ENCODE results near the gene ASPHD2. TPM values are rescaled to one million over a fixed set of nuclear protein-coding genes. Genes with fewer than 3 reads are reported as not detected.
"Not testable (repeated sequence)": the region's sequence is repeated elsewhere in the genome, so short reads cannot be mapped to it uniquely, and the experiment has no call there.

ASPHD2 gene
- total RNA-seq, 4 donors from 2014 or later = 18.8 to 31.4 (median 22.2) TPM

DNA sequence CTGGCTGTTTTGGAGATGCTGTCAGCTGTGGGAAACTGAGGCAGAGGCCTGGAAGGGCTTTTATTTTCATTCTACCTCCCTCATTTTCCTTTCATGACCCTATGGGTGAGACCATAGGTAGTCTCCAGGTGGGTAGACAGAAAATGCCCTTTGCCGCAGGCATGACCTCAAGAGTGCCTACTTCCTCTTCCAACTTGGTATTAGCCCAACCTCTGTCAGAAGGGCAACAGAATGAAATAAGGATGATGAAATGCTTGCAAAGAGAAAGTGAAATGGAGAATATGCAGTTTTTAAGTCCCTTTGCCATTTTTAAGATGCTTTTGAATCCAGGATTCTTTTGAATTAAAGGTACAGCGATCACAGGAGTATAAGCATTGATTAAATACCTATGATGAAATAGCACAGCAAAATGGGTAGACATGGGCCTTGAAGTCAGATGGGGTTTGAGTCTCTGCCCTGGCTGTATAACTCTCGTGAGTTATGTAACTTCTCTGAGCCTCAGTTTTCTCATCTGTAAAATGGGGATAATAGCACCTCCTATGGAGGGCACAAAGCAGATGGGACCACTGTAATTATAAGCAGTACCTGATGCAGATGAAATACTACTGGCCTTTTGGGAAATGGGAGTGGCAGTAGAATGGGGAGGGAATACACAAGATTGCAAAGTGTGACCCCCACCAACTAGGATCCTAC is 3.7 kb downstream of the ASPHD2 start:
- TF ChIP-seq POLR2A (IDR thresholded peaks at IDR 0.05) = no peak
- TF ChIP-seq, protein P1, sequence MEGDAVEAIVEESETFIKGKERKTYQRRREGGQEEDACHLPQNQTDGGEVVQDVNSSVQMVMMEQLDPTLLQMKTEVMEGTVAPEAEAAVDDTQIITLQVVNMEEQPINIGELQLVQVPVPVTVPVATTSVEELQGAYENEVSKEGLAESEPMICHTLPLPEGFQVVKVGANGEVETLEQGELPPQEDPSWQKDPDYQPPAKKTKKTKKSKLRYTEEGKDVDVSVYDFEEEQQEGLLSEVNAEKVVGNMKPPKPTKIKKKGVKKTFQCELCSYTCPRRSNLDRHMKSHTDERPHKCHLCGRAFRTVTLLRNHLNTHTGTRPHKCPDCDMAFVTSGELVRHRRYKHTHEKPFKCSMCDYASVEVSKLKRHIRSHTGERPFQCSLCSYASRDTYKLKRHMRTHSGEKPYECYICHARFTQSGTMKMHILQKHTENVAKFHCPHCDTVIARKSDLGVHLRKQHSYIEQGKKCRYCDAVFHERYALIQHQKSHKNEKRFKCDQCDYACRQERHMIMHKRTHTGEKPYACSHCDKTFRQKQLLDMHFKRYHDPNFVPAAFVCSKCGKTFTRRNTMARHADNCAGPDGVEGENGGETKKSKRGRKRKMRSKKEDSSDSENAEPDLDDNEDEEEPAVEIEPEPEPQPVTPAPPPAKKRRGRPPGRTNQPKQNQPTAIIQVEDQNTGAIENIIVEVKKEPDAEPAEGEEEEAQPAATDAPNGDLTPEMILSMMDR (IDR thresholded peaks at IDR 0.05) = no peak
- intact Hi-C loops (cut with DNase I; ENCODE audit: low total_unique reads) = no loop called here
- WGBS, 2 donors = 90 to 93% methylated on average over 3 of the region's 3 CpGs
- no peak for DNase-seq (ENCODE audit: low spot score in 2 of 2)
- no peak overlapping the region for H3K4me3 ChIP-seq (ENCODE audit: low read depth, poor library complexity, severe bottlenecking)

GRCh38 chr22:26433805-26434204 is 4.7 kb downstream of the ASPHD2 start:
- no peak overlapping the region for H3K4me3 ChIP-seq (ENCODE audit: low read depth, poor library complexity, severe bottlenecking)
- DNase-seq (ENCODE audit: low spot score in 2 of 2) = no peak
- 95% methylated on average over 25 of the region's 25 CpGs for WGBS, 2 donors
- intact Hi-C loops (cut with DNase I; ENCODE audit: low total_unique reads) = no loop called here
- TF ChIP-seq, protein P1 (IDR thresholded peaks at IDR 0.05) = no peak
- TF ChIP-seq POLR2A (IDR thresholded peaks at IDR 0.05) = no peak

GRCh38 chr22:26435327-26436093 is 6.5 kb downstream of the ASPHD2 start:
- intact Hi-C loops (cut with DNase I; ENCODE audit: low total_unique reads) = no loop called here
- DNase-seq (ENCODE audit: low spot score in 2 of 2) = no peak
- TF ChIP-seq POLR2A (IDR thresholded peaks at IDR 0.05) = no peak
- TF ChIP-seq, protein P1 (IDR thresholded peaks at IDR 0.05) = no peak
- no peak overlapping the region for H3K4me3 ChIP-seq (ENCODE audit: low read depth, poor library complexity, severe bottlenecking)
- WGBS, 2 donors = 84 to 86% methylated on average over 11 of the region's 11 CpGs

GRCh38 chr22:26436903-26437515 is 7.9 kb downstream of the ASPHD2 start:
- TF ChIP-seq POLR2A (IDR thresholded peaks at IDR 0.05) = no peak
- TF ChIP-seq, protein P1 (IDR thresholded peaks at IDR 0.05) = no peak
- no peak for DNase-seq (ENCODE audit: low spot score in 2 of 2)
- H3K4me3 ChIP-seq (ENCODE audit: low read depth, poor library complexity, severe bottlenecking) = no peak overlapping the region

DNA sequence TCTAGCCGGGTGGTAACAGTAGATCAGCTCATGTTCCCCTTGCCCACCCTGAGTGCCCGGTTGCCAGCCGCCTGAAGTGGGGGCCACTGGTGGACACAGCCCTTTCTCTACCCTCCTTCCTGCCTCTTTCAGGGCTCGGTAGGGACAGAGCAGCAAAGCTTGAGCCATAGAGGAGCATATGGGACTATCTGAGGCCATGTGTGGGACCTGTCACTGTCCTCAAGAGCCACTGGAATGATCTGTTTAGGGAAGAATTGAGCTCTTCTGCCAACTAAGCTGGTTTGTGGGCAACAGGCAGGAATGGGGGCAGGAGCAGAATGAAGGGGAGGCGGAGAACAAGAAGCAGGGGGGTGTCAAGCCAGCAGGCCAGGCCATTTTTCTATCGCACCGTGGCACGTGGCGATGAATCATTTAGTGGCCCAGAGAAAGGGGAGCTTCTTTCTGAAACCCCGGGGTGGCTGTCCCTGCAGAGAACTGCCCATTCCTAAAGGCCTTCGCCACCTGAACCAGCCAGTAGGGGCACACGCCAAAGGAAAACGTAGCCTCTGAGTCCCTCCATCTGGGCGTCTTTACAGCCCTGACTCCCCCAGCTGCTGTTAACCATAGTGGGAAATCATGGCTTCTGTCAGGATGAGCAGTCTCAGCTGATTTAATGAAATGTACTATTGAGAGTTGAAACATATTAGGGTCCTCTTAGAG is 8.8 kb downstream of the ASPHD2 start:
- no peak overlapping the region for H3K4me3 ChIP-seq (ENCODE audit: low read depth, poor library complexity, severe bottlenecking)
- TF ChIP-seq, protein P1 (IDR thresholded peaks at IDR 0.05) = no peak
- TF ChIP-seq POLR2A (IDR thresholded peaks at IDR 0.05) = no peak
- WGBS, 2 donors = 89 to 91% methylated on average over 14 of the region's 14 CpGs
- intact Hi-C loops (cut with DNase I; ENCODE audit: low total_unique reads) = no loop called here
- DNase-seq (ENCODE audit: low spot score in 2 of 2) = no peak

More at GRCh38 chr22:26436903-26437515, 7.9 kb downstream of the ASPHD2 start:
- intact Hi-C loops (cut with DNase I; ENCODE audit: low total_unique reads) = no loop called here
- WGBS, 2 donors = 41 to 64% methylated on average over 11 of the region's 11 CpGs

DNA sequence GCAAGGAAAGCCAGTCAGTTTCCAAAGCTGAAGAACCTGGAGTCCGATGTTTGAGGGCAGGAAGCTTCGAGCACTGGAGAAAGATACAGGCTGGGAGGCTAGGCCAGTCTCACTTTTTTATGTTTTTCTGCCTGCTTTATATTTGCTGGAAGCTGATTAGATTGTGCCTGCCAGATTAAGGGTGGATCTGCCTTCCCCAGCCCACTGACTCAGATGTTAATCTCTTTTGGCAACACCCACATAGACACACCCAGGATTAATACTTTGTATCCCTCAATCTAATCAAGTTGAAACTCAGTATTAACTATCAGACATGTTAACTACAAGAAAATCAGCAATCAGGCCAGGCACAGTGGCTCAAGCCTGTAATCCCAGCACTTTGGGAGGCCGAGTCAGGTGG is 9.7 kb downstream of the ASPHD2 start:
- intact Hi-C loops (cut with DNase I; ENCODE audit: low total_unique reads); DNase-seq (ENCODE audit: low spot score in 2 of 2); H3K4me3 ChIP-seq (ENCODE audit: low read depth, poor library complexity, severe bottlenecking): not testable (repeated sequence)
- 31 to 43% methylated on average over 3 of the region's 3 CpGs for WGBS, 2 donors

Measured in lower leg skin (tissue), 4 donors.